AG10803 (cell line): ENCODE measurements around the gene STYXL2.

Experiments used
- DNase-seq: peaks from one replicate; pipeline ENCODE4 v3.0.0; 2010; ENCODE audit warnings: low read depth
- H3K4me3 ChIP-seq: 2 replicates; pipeline ENCODE4 v1.5.1; 2011; ENCODE audit warnings: mild to moderate bottlenecking, low read length, control low read depth
- CTCF ChIP-seq: conservative IDR thresholded peaks from 2 replicates; pipeline ENCODE4 v1.5.1; 2011; ENCODE audit warnings: mild to moderate bottlenecking, low read length, control low read depth, inconsistent platforms

Gene STYXL2

GRCh38 chr1:167138703-167139102 lies 44.8 kb downstream of the STYXL2 start:
- no peak overlapping the region for H3K4me3 ChIP-seq
- no peak for TF ChIP-seq CTCF
- DNase-seq, result no peak

- TF ChIP-seq CTCF, result no peak
- H3K4me3 ChIP-seq, result no peak overlapping the region
- DNase-seq, result no peak
These were observed 48.1 kb downstream of the STYXL2 start for GRCh38 chr1:167141963-167142362.
